Sigmoid colon (tissue), 4 donors: Measurements from ENCODE around the gene CHST2.

Experiments
- EP300 ChIP-seq, 4 donors: sonication (generic); formaldehyde crosslinking; IDR thresholded peaks; one replicate each; pipeline ENCODE4 v1.6.1; 2017; ENCODE audit warnings: antibody characterized with exemption in 4 of 4
- POLR2A ChIP-seq, 2 donors: fragments of 450-650 bp; IDR thresholded peaks; one replicate each; pipeline ENCODE4 v1.6.1; 2016; ENCODE audit warnings: antibody characterized with exemption in 2 of 2, mild to moderate bottlenecking in 2 of 2, moderate library complexity in 2 of 2
- POLR2AphosphoS5 ChIP-seq, 4 donors: sonication (generic); formaldehyde crosslinking; IDR thresholded peaks; one replicate each; pipeline ENCODE4 v1.6.1; 2017; ENCODE audit warnings: antibody characterized with exemption in 4 of 4
- TF ChIP-seq, protein P1 (sequence below), 4 experiments: fragments of 450-650 bp in 3 of 4; fragments of 200-600 bp in 1 of 4; IDR thresholded peaks; one replicate each; pipeline ENCODE4 v1.5.1; 2016 to 2019; ENCODE audit warnings: antibody characterized with exemption in 4 of 4, mild to moderate bottlenecking in 3 of 4, moderate library complexity in 2 of 4

DNA sequence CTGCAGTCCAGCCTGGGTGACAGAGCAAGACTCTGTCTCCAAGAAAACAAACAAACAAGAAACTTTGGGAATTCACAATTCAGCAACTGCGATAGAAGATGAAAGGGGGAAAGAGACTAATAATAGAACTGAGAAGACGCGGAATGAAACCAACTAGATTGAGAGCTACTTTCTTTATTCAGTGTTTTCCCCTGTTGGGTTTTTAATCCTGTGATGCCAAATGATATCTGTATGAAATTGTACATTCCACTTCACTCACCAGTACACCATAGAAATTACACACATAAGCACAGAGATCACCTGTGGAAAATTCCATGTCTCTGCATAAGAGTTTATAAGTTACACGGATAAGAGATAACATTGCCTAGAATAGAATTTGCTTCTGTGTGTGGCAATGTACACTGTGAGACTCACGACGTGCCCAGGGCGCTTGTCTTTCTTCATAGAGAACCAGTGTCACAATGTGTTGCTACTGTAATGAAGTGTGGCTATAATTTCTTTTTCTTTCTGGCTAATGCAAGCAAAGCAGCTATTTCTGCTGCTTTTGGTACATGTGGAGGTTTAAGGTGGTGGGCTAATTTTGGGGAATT is 17.7 kb upstream of the CHST2 start:
- TF ChIP-seq, protein P1, sequence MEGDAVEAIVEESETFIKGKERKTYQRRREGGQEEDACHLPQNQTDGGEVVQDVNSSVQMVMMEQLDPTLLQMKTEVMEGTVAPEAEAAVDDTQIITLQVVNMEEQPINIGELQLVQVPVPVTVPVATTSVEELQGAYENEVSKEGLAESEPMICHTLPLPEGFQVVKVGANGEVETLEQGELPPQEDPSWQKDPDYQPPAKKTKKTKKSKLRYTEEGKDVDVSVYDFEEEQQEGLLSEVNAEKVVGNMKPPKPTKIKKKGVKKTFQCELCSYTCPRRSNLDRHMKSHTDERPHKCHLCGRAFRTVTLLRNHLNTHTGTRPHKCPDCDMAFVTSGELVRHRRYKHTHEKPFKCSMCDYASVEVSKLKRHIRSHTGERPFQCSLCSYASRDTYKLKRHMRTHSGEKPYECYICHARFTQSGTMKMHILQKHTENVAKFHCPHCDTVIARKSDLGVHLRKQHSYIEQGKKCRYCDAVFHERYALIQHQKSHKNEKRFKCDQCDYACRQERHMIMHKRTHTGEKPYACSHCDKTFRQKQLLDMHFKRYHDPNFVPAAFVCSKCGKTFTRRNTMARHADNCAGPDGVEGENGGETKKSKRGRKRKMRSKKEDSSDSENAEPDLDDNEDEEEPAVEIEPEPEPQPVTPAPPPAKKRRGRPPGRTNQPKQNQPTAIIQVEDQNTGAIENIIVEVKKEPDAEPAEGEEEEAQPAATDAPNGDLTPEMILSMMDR (IDR thresholded peaks at IDR 0.05) = no peak
- no peak for TF ChIP-seq POLR2AphosphoS5 (IDR thresholded peaks at IDR 0.05)
- no peak for TF ChIP-seq EP300 (IDR thresholded peaks at IDR 0.05)
- no peak for TF ChIP-seq POLR2A (IDR thresholded peaks at IDR 0.05)
